HCT116 (cell line): ENCODE results near the gene B3GNT2. TPM values are rescaled to one million over a fixed set of nuclear protein-coding genes. Genes with fewer than 3 reads are reported as not detected.

Source experiments
- ATAC-seq: fragments of 200-7000 bp; cut with Tn5 transposase; 2 replicates; pipeline ENCODE4 v1.9.1; 2020; ENCODE audit warnings: mild to moderate bottlenecking, moderate library complexity
- BruUV-seq: library from RNA; stranded (reverse); fragments of 400-500 nt; replicated peaks from 2 replicates; lab custom pipeline; 2021; lab: Mats Ljungman, UMichigan
- CTCF ChIA-PET: fragments of 300-600 bp; sonication (Branson Sonifier 250); formaldehyde crosslinking; loops from one replicate; lab custom pipeline; 2021; ENCODE audit warnings: antibody characterized with exemption; lab: Charles Lee
- POLR2A ChIA-PET: fragments of 300-600, 350-600 bp; sonication (Branson Sonifier 250); formaldehyde crosslinking; loops from one replicate; lab custom pipeline; 2021; ENCODE audit warnings: antibody characterized with exemption; lab: Charles Lee
- RAD21 ChIA-PET, 2 experiments: fragments of 300-600 bp; sonication (Branson Sonifier 250); formaldehyde crosslinking; loops; one replicate each; lab custom pipeline; 2023; ENCODE audit warnings: low total read pairs in 2 of 2; ENCODE audit not compliant: uncharacterized antibody in 2 of 2, unreplicated experiment in 2 of 2, low non-redundant PET in 1 of 2; lab: Charles Lee
- DNase-seq: peaks from one replicate; pipeline ENCODE4 v3.0.0-alpha.2; 2010; ENCODE audit warnings: low read depth, low spot score
- H2AFZ ChIP-seq: fragments of 200-600 bp; shearing (Covaris generic), sonication (generic); 2 replicates; pipeline ENCODE4 v1.6.1; 2017; ENCODE audit warnings: low read depth, mixed run types, mixed read lengths, antibody characterized with exemption, low read length; ENCODE audit not compliant: poor library complexity, severe bottlenecking
- H3K27ac ChIP-seq: 2 replicates; pipeline ENCODE4 v1.5.1; 2012; ENCODE audit warnings: low read depth, low read length
- H3K27me3 ChIP-seq: fragments of 200-600 bp; sonication (generic); 2 replicates; pipeline ENCODE4 v1.6.1; 2016; ENCODE audit warnings: mixed run types, low read length, mixed read lengths; ENCODE audit not compliant: insufficient read depth
- H3K36me3 ChIP-seq, 2 experiments: fragments of 200-500 bp in 1 of 2; fragments of 200-600 bp in 1 of 2; sonication (Bioruptor generic) in 1 of 2; sonication (generic) in 1 of 2; 2 replicates each; pipeline versions ENCODE4 v1.5.1 to v1.6.1; 2014 to 2016; ENCODE audit warnings: low read length in 2 of 2, inconsistent platforms in 1 of 2, mixed read lengths in 1 of 2, mixed run types in 1 of 2; ENCODE audit not compliant: insufficient read depth in 2 of 2, control insufficient read depth in 1 of 2
- H3K4me1 ChIP-seq, 2 experiments: fragments of 200-600 bp in 1 of 2; sonication (generic) in 1 of 2; 2 replicates each; pipeline versions ENCODE4 v1.5.1 to v1.6.1; 2012 to 2017; ENCODE audit warnings: low read length in 2 of 2, inconsistent platforms in 1 of 2, mild to moderate bottlenecking in 1 of 2, mixed read lengths in 1 of 2, mixed run types in 1 of 2, moderate library complexity in 1 of 2; ENCODE audit not compliant: insufficient read depth in 2 of 2, control insufficient read depth in 1 of 2
- H3K4me2 ChIP-seq: fragments of 200-600 bp; sonication (generic); 2 replicates; pipeline ENCODE4 v1.6.1; 2017; ENCODE audit warnings: mixed run types, low read length, mixed read lengths
- H3K4me3 ChIP-seq, 2 experiments: fragments of 200-600 bp in 1 of 2; sonication (generic) in 1 of 2; replicated peaks in 1 of 2; 2 replicates each; pipeline ENCODE4 v1.5.1; 2011 to 2016; ENCODE audit warnings: low read length in 2 of 2, control low read depth in 1 of 2, low read depth in 1 of 2, mild to moderate bottlenecking in 1 of 2, mixed read lengths in 1 of 2, mixed run types in 1 of 2
- H3K79me2 ChIP-seq: fragments of 200-600 bp; sonication (generic); 2 replicates; pipeline ENCODE4 v1.6.1; 2017; ENCODE audit warnings: mild to moderate bottlenecking, mixed run types, low read length, moderate library complexity, mixed read lengths; ENCODE audit not compliant: insufficient read depth
- H3K9ac ChIP-seq: fragments of 200-600 bp; sonication (generic); 2 replicates; pipeline ENCODE4 v1.6.1; 2016; ENCODE audit warnings: low read length, mixed read lengths
- H3K9me2 ChIP-seq: fragments of 200-600 bp; sonication (generic), shearing (Covaris generic); 2 replicates; pipeline ENCODE4 v1.6.1; 2017; ENCODE audit warnings: mixed run types, mild to moderate bottlenecking, moderate library complexity; ENCODE audit not compliant: insufficient read depth
- H3K9me3 ChIP-seq, 2 experiments: fragments of 200-500 bp in 1 of 2; fragments of 200-600 bp in 1 of 2; sonication (Bioruptor generic) in 1 of 2; sonication (generic) in 1 of 2; 2 replicates each; pipeline ENCODE4 v1.6.1; 2014 to 2017; ENCODE audit warnings: low read length in 2 of 2, mixed read lengths in 2 of 2, inconsistent platforms in 1 of 2, low read depth in 1 of 2, mild to moderate bottlenecking in 1 of 2, mixed run types in 1 of 2, moderate library complexity in 1 of 2; ENCODE audit not compliant: control insufficient read depth in 1 of 2, insufficient read depth in 1 of 2
- H4K20me1 ChIP-seq: fragments of 200-600 bp; sonication (generic), shearing (Covaris generic); 2 replicates; pipeline ENCODE4 v1.6.1; 2017; ENCODE audit warnings: mixed run types, mild to moderate bottlenecking, moderate library complexity; ENCODE audit not compliant: insufficient read depth
- EGR1 ChIP-seq: IDR thresholded peaks from 2 replicates; pipeline ENCODE4 v1.6.1; 2012; ENCODE audit warnings: low read depth
- EZH2phosphoT487 ChIP-seq: fragments of 200-600 bp; IDR thresholded peaks from 2 replicates; pipeline ENCODE4 v1.6.1; 2018; ENCODE audit warnings: antibody characterized with exemption, borderline replicate concordance
- FOSL1 ChIP-seq: IDR thresholded peaks from 2 replicates; pipeline ENCODE4 v1.6.1; 2012; ENCODE audit warnings: low read depth
- JUND ChIP-seq: IDR thresholded peaks from 2 replicates; pipeline ENCODE4 v1.6.1; 2012
- REST ChIP-seq: IDR thresholded peaks from 2 replicates; pipeline ENCODE4 v1.6.1; 2012; ENCODE audit warnings: low read depth
- SIN3A ChIP-seq: IDR thresholded peaks from 2 replicates; pipeline ENCODE4 v1.6.1; 2012; ENCODE audit warnings: low read depth
- SRF ChIP-seq: IDR thresholded peaks from 2 replicates; pipeline ENCODE4 v1.6.1; 2012; ENCODE audit warnings: low read depth
- TCF7L2 ChIP-seq: IDR thresholded peaks from 2 replicates; pipeline ENCODE4 v1.7.0; 2011; ENCODE audit warnings: borderline replicate concordance, inconsistent platforms; ENCODE audit not compliant: insufficient read depth, insufficient read length; ENCODE audit errors: extremely low read depth
- YY1 ChIP-seq: IDR thresholded peaks from 2 replicates; pipeline ENCODE4 v1.6.1; 2011; ENCODE audit warnings: low read length, low read depth, moderate library complexity, mild to moderate bottlenecking; ENCODE audit not compliant: insufficient replicate concordance; ENCODE audit errors: extremely low read depth
- ZNF274 ChIP-seq: fragments of 200-500 bp; sonication (Bioruptor generic); IDR thresholded peaks from 2 replicates; pipeline ENCODE4 v1.6.1; 2014; ENCODE audit warnings: mild to moderate bottlenecking, low read depth, low read length, inconsistent platforms
- intact Hi-C: fragments of 100-400 bp; cut with micrococcal nuclease; formaldehyde crosslinking; loops from 2 replicates; pipeline ENCODE4 v1.10.0; 2022
- total RNA-seq: library from RNA; stranded (reverse); gene quantifications from one replicate; pipeline ENCODE4 v1.2.1, GENCODE V29; 2021; ENCODE audit not compliant: unreplicated experiment

B3GNT2 gene
- total RNA-seq, 1 experiment from 2014 or later, result 21.5 TPM

- Histone ChIP-seq H3K4me1 (peaks cover 0 to 10% of the 10 kb centered on the region in 2 experiments; a peak in 2 of 4 replicates), H3K27ac (no peak overlapping the region), H3K4me2 (no peak overlapping the region), H3K4me3 (no peak overlapping the region), H2AFZ (no peak overlapping the region), H4K20me1 (no peaks in the 10 kb centered on the region), H3K27me3 (no peaks in the 10 kb centered on the region), H3K9me3 (no peaks in the 10 kb centered on the region), H3K36me3 (peaks cover 2 to 16% of the 10 kb centered on the region in 2 experiments; a peak in 3 of 4 replicates), H3K9ac (no peak overlapping the region), H3K9me2 (no peaks in the 10 kb centered on the region), H3K79me2 (peaks cover 39% of the 10 kb centered on the region)
- ChIA-PET RAD21 (no interaction called here), POLR2A (no interaction called here), CTCF (no interaction called here)
- intact Hi-C loops, result no loop called here
- BruUV-seq, result no TSS peak
- no peak for TF ChIP-seq EZH2phosphoT487
- no peak for TF ChIP-seq EGR1
- no peak for TF ChIP-seq REST
- DNase-seq (no peak), ATAC-seq (no peak)
Measured at GRCh38 chr2:62224976-62225375, 29.1 kb downstream of the B3GNT2 start.

GRCh38 chr2:62227386-62228075 lies 31.6 kb downstream of the B3GNT2 start:
- TF ChIP-seq YY1 (no peak), SRF (no peak), EGR1 (no peak), SIN3A (no peak), FOSL1 (no peak), ZNF274 (no peak), TCF7L2 (peak; percentile 50), JUND (no peak)
- Histone ChIP-seq H3K36me3 (peaks cover 2 to 16% of the 10 kb centered on the region in 2 experiments; a peak in 3 of 4 replicates), H3K9ac (no peak overlapping the region), H2AFZ (no peak overlapping the region), H3K9me2 (no peaks in the 10 kb centered on the region), H3K4me3 (no peak overlapping the region), H3K9me3 (no peaks in the 10 kb centered on the region), H3K4me2 (no peak overlapping the region), H4K20me1 (no peaks in the 10 kb centered on the region), H3K4me1 (peaks cover 0 to 10% of the 10 kb centered on the region in 2 experiments; a peak in 2 of 4 replicates), H3K27me3 (no peaks in the 10 kb centered on the region), H3K27ac (no peak overlapping the region), H3K79me2 (peaks cover 13% of the 10 kb centered on the region)
- RAD21 ChIA-PET, result no interaction called here
- intact Hi-C loops, result no loop called here
- no peak for DNase-seq
- POLR2A ChIA-PET, result no interaction called here
- no TSS peak for BruUV-seq
- no peak for ATAC-seq
- CTCF ChIA-PET, result no interaction called here
